MM.1S (cell line): ENCODE results near the gene REL.

Experiments used
- DNase-seq: peaks from one replicate; pipeline ENCODE4 v3.0.0-alpha.2; 2015
- H2AFZ ChIP-seq: fragments of 300-600 bp; sonication (generic); 2 replicates; pipeline ENCODE4 v1.6.0; 2016; ENCODE audit warnings: antibody characterized with exemption, low read length
- H3F3A ChIP-seq: fragments of 300-600 bp; sonication (generic); 2 replicates; pipeline ENCODE4 v1.6.1; 2016; ENCODE audit warnings: mild to moderate bottlenecking, antibody characterized with exemption, low read length, moderate library complexity, mixed read lengths; ENCODE audit not compliant: insufficient read depth
- H3K27ac ChIP-seq: fragments of 300-600 bp; sonication (generic); 2 replicates; pipeline ENCODE4 v1.5.1; 2016; ENCODE audit warnings: mild to moderate bottlenecking, low read length
- H3K27me3 ChIP-seq: fragments of 300-600 bp; sonication (generic); replicated peaks from 2 replicates; pipeline ENCODE4 v1.6.0; 2016; ENCODE audit warnings: low read length; ENCODE audit not compliant: insufficient read depth
- H3K36me3 ChIP-seq: fragments of 300-600 bp; sonication (generic); replicated peaks from 2 replicates; pipeline ENCODE4 v1.6.1; 2016; ENCODE audit warnings: mild to moderate bottlenecking, low read length, mixed read lengths; ENCODE audit not compliant: insufficient read depth
- H3K4me1 ChIP-seq: fragments of 300-600 bp; sonication (generic); 2 replicates; pipeline ENCODE4 v1.6.1; 2016; ENCODE audit warnings: low read length, mixed read lengths
- H3K4me2 ChIP-seq: fragments of 300-600 bp; sonication (generic); 2 replicates; pipeline ENCODE4 v1.6.0; 2016; ENCODE audit warnings: low read depth, low read length
- H3K4me3 ChIP-seq: fragments of 300-600 bp; sonication (generic); 2 replicates; pipeline ENCODE4 v1.5.1; 2016; ENCODE audit warnings: low read length, mixed read lengths
- H3K79me2 ChIP-seq: fragments of 300-600 bp; sonication (generic); 2 replicates; pipeline ENCODE4 v1.6.1; 2016; ENCODE audit warnings: mixed run types, low read length, mixed read lengths
- H3K9ac ChIP-seq: fragments of 300-600 bp; sonication (generic); 2 replicates; pipeline ENCODE4 v1.6.1; 2016; ENCODE audit warnings: low read length, mixed read lengths
- H3K9me2 ChIP-seq: fragments of 300-600 bp; sonication (generic); replicated peaks from 2 replicates; pipeline ENCODE4 v1.6.1; 2016; ENCODE audit warnings: mild to moderate bottlenecking, low read length, mixed read lengths; ENCODE audit not compliant: insufficient read depth
- H3K9me3 ChIP-seq: fragments of 300-600 bp; sonication (generic); replicated peaks from 2 replicates; pipeline ENCODE4 v1.6.1; 2016; ENCODE audit warnings: mild to moderate bottlenecking, low read length, mixed read lengths; ENCODE audit not compliant: insufficient read depth
- H4K20me1 ChIP-seq: fragments of 300-600 bp; sonication (generic); 2 replicates; pipeline ENCODE4 v1.6.1; 2016; ENCODE audit warnings: mild to moderate bottlenecking, low read length, moderate library complexity, mixed read lengths; ENCODE audit not compliant: insufficient read depth
- EZH2 ChIP-seq: fragments of 300-600 bp; sonication (generic); optimal IDR thresholded peaks from 2 replicates; pipeline ENCODE3; 2017; ENCODE audit warnings: low read depth, mild to moderate bottlenecking, antibody characterized with exemption, low read length, mixed read lengths
- EZH2phosphoT487 ChIP-seq: fragments of 300-600 bp; sonication (generic); IDR thresholded peaks from 2 replicates; pipeline ENCODE4 v1.6.1; 2018; ENCODE audit warnings: antibody characterized with exemption, low read length
- TF ChIP-seq, protein P1 (sequence below): fragments of 300-600 bp; sonication (generic); IDR thresholded peaks from 2 replicates; pipeline ENCODE4 v1.5.1; 2016; ENCODE audit warnings: antibody characterized with exemption, low read length, mixed read lengths

REL gene

DNA sequence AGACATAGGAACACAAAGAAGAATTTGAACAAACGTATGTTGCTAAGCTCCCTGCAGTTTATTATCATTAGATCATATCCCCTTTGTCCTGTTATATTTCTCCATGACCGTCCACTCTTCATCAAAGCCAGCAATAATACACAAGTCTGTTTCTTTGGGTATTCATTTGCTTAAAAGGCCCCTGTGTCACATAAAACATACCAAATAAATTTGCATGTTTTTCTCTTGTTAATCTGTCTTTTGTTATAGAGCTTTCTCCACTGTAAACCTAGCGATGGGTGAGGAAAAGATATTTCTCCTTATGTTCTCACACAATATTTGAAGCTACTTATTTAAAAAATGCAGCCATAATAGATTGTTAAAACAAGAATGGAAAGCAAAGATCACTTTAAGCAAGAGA, 42.9 kb upstream of the REL start:
- H3K36me3 ChIP-seq = no peaks in the 10 kb centered on the region
- peaks cover 36% of the 10 kb centered on the region for H3F3A ChIP-seq
- H3K4me2 ChIP-seq = no peak overlapping the region
- no peaks in the 10 kb centered on the region for H3K9me3 ChIP-seq
- no peaks in the 10 kb centered on the region for H3K79me2 ChIP-seq
- no peak overlapping the region for H3K4me3 ChIP-seq
- H2AFZ ChIP-seq = no peak overlapping the region
- peaks cover 24% of the 10 kb centered on the region for H3K27me3 ChIP-seq
- H3K9me2 ChIP-seq = no peaks in the 10 kb centered on the region
- H3K4me1 ChIP-seq = peaks cover 75% of the 10 kb centered on the region
- no peaks in the 10 kb centered on the region for H4K20me1 ChIP-seq
- TF ChIP-seq, protein P1, sequence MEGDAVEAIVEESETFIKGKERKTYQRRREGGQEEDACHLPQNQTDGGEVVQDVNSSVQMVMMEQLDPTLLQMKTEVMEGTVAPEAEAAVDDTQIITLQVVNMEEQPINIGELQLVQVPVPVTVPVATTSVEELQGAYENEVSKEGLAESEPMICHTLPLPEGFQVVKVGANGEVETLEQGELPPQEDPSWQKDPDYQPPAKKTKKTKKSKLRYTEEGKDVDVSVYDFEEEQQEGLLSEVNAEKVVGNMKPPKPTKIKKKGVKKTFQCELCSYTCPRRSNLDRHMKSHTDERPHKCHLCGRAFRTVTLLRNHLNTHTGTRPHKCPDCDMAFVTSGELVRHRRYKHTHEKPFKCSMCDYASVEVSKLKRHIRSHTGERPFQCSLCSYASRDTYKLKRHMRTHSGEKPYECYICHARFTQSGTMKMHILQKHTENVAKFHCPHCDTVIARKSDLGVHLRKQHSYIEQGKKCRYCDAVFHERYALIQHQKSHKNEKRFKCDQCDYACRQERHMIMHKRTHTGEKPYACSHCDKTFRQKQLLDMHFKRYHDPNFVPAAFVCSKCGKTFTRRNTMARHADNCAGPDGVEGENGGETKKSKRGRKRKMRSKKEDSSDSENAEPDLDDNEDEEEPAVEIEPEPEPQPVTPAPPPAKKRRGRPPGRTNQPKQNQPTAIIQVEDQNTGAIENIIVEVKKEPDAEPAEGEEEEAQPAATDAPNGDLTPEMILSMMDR = no peak
- TF ChIP-seq EZH2 (no peak), EZH2phosphoT487 (no peak)
- no peak for DNase-seq
- no peak overlapping the region for H3K27ac ChIP-seq
- H3K9ac ChIP-seq = no peak overlapping the region

DNA sequence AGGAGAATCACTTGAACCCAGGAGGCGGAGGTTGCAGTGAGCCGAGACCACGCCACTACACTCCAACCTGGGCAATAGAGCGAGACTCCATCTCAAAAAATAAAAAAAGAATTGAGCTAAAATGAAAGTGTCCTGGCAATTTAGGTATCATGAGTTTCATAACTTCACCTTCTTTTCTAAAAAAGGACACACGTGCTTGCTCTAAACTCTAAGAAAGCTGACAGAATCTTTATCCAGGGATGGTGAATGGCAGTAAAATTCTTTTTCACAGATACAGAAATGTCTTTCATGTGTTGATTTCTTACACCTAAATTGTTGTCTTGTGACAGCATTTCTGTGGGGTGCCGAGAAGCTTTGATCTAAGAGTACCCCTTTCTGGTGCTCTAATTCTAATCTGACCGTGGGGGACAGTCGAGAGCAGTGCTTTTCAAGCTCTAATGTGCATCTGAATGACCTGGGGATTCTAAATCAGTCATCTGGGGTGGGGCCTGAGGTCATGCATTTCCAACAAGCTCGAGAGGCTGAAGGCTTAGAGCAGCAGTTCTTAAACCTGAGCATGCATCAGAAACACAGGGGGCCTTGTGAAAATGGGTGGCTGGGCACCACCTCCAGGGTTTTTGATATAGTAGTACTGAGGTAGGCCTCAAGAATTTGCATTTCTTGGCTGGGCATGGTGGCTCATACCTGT, 42.1 kb upstream of the REL start:
- H3K27ac ChIP-seq = no peak overlapping the region
- no peaks in the 10 kb centered on the region for H3K9me3 ChIP-seq
- no peak overlapping the region for H3K9ac ChIP-seq

DNA sequence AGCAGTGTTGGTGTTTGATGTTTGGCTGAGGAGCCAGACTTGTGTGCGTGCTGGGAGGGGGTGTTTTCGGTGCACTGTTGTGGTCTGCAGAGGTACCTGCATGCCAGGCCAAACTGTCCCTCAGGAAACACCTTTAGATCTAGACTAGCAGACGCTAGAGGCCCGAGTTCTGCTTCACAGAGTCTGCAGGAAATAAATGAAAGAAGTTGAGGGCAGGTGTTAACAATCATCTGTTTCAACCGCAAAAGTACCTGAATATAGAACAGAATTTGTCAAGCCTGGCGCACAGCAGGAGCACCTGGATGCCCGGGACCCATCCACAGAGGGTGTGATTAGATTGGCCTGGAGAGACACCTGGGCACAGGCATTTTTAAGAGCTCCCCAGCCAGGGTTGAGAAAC, 40.5 kb upstream of the REL start:
- H3K9ac ChIP-seq = no peak overlapping the region
- H3K9me3 ChIP-seq = no peaks in the 10 kb centered on the region
- H3K4me1 ChIP-seq = peaks cover 64% of the 10 kb centered on the region
- no peak overlapping the region for H3K4me3 ChIP-seq
- H3F3A ChIP-seq = peaks cover 35% of the 10 kb centered on the region
- H3K9me2 ChIP-seq = no peaks in the 10 kb centered on the region
- peak; percentile 98 for DNase-seq
- TF ChIP-seq EZH2phosphoT487 (no peak), EZH2 (no peak)
- TF ChIP-seq, protein P1 = no peak
- no peaks in the 10 kb centered on the region for H3K36me3 ChIP-seq
- peak overlapping the region; percentile 59 for H3K4me2 ChIP-seq
- H3K27me3 ChIP-seq = peaks cover 6% of the 10 kb centered on the region; the same call in 1 of the 2 replicates
- H4K20me1 ChIP-seq = no peaks in the 10 kb centered on the region
- H2AFZ ChIP-seq = no peak overlapping the region
- H3K27ac ChIP-seq = peak overlapping the region; percentile 68
- H3K79me2 ChIP-seq = no peaks in the 10 kb centered on the region

More for the DNA sequence above, 42.1 kb upstream of the REL start:
- no peak overlapping the region for H3K4me3 ChIP-seq
- H3K36me3 ChIP-seq = no peaks in the 10 kb centered on the region
- H3K79me2 ChIP-seq = no peaks in the 10 kb centered on the region
- peaks cover 73% of the 10 kb centered on the region for H3K4me1 ChIP-seq
- TF ChIP-seq, protein P1 = no peak
- TF ChIP-seq EZH2phosphoT487 (no peak), EZH2 (no peak)
- H3F3A ChIP-seq = peaks cover 36% of the 10 kb centered on the region
- peaks cover 18% of the 10 kb centered on the region for H3K27me3 ChIP-seq
- H2AFZ ChIP-seq = no peak overlapping the region
- no peak for DNase-seq
- H3K9me2 ChIP-seq = no peaks in the 10 kb centered on the region
- H3K4me2 ChIP-seq = no peak overlapping the region
- no peaks in the 10 kb centered on the region for H4K20me1 ChIP-seq
